ENCODE results near the gene ELP5. TPM values are rescaled to one million over a fixed set of nuclear protein-coding genes. Genes with fewer than 3 reads are reported as not detected.

Gene ELP5
- total RNA-seq, 1 experiment from 2014 or later: 49.6 TPM

GRCh38 chr17:7253082-7253481 is 1.1 kb downstream of the ELP5 start:
- Histone ChIP-seq H3K9ac (ENCODE audit: extremely low read depth, insufficient read length, low read length) (peak overlapping the region; percentile 81), H4K20me1 (ENCODE audit: control insufficient read depth, insufficient read depth, insufficient read length) (no peaks in the 10 kb centered on the region), H3T11ph (ENCODE audit: low read length) (no peak overlapping the region), H3K4me1 (ENCODE audit: insufficient read depth, low read length) (no peaks in the 10 kb centered on the region; the same call in 1 of the 2 replicates), H2AFZ (ENCODE audit: low read length) (no peak overlapping the region), H3K4me2 (ENCODE audit: insufficient read depth, insufficient read length, low read length) (peak overlapping the region; percentile 78), H3K23ac (ENCODE audit: insufficient read length, low read depth, low read length) (no peak overlapping the region), H3K18ac (ENCODE audit: insufficient read length, low read depth, low read length) (no peak overlapping the region), H4K91ac (ENCODE audit: insufficient read length, low read depth, low read length) (no peak overlapping the region), H2BK12ac (ENCODE audit: insufficient read length, low read depth, low read length) (no peak overlapping the region), H3K27ac (ENCODE audit: insufficient read length, low read depth, low read length) (no peak overlapping the region), H3K56ac (ENCODE audit: insufficient read length, low read depth, low read length) (no peak overlapping the region), H3K9me3 (ENCODE audit: control insufficient read depth, low read depth, low read length) (no peaks in the 10 kb centered on the region), H3K14ac (ENCODE audit: insufficient read depth, low read length) (no peak overlapping the region), H4K8ac (replicated peaks; ENCODE audit: insufficient read length, low read depth, low read length) (no peak overlapping the region), H4K5ac (ENCODE audit: insufficient read length, low read depth, low read length) (no peak overlapping the region), H3K4ac (ENCODE audit: low read depth, low read length) (no peak overlapping the region), H2BK120ac (ENCODE audit: low read depth, low read length, poor library complexity, severe bottlenecking) (no peak overlapping the region), H3K79me1 (ENCODE audit: insufficient read depth, low read depth, low read length, poor library complexity, severe bottlenecking) (peaks cover 13% of the 10 kb centered on the region), H3K79me2 (ENCODE audit: insufficient read depth, low read length) (peaks cover 25% of the 10 kb centered on the region; the same call in 1 of the 2 replicates), H3K23me2 (ENCODE audit: insufficient read length, low read depth, low read length, poor library complexity, severe bottlenecking) (peaks cover 6% of the 10 kb centered on the region), H2BK5ac (ENCODE audit: insufficient read length, low read length) (no peak overlapping the region), H3K27me3 (ENCODE audit: insufficient read depth, low read length) (no peaks in the 10 kb centered on the region), H2AK5ac (ENCODE audit: insufficient read length, low read length) (no peak overlapping the region), H2BK15ac (ENCODE audit: low read depth, low read length) (no peak overlapping the region), H2BK20ac (ENCODE audit: low read depth, low read length, poor library complexity, severe bottlenecking) (no peak overlapping the region)
- peaks cover 22 to 28% of the 10 kb centered on the region in 2 experiments for H3K4me1 Mint-ChIP-seq
- DNase-seq: no peak
- H3K36me3 Mint-ChIP-seq (ENCODE audit: insufficient read depth in 1 of 3, low read depth in 3 of 3): peaks cover 22 to 43% (median 43%) of the 10 kb centered on the region in 3 experiments
- H3K27me3 Mint-ChIP-seq (ENCODE audit: low read depth): no peaks in the 10 kb centered on the region; the same call in 1 of the 2 replicates
- TF ChIP-seq, protein P1, sequence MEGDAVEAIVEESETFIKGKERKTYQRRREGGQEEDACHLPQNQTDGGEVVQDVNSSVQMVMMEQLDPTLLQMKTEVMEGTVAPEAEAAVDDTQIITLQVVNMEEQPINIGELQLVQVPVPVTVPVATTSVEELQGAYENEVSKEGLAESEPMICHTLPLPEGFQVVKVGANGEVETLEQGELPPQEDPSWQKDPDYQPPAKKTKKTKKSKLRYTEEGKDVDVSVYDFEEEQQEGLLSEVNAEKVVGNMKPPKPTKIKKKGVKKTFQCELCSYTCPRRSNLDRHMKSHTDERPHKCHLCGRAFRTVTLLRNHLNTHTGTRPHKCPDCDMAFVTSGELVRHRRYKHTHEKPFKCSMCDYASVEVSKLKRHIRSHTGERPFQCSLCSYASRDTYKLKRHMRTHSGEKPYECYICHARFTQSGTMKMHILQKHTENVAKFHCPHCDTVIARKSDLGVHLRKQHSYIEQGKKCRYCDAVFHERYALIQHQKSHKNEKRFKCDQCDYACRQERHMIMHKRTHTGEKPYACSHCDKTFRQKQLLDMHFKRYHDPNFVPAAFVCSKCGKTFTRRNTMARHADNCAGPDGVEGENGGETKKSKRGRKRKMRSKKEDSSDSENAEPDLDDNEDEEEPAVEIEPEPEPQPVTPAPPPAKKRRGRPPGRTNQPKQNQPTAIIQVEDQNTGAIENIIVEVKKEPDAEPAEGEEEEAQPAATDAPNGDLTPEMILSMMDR (conservative IDR thresholded peaks at IDR 0.05): no peak
- WGBS (ENCODE audit: extremely low coverage, insufficient read length, low lambda C conversion rate): no CpG with 5 or more reads among the region's 5 CpGs
- H3K27ac Mint-ChIP-seq: peak overlapping the region; percentile 100; a peak in 4 of 7 replicates
- no peaks in the 10 kb centered on the region for H3K9me3 Mint-ChIP-seq
- peak overlapping the region; percentile 90 to 95 for H3K4me3 Mint-ChIP-seq
